K562 (cell line): Measurements from ENCODE around the gene ATP8B4. TPM values are rescaled to one million over a fixed set of nuclear protein-coding genes. Genes with fewer than 3 reads are reported as not detected.

Experiments used
- ZNF785 ChIP-seq: fragments of 250-450 bp; sonication (Bioruptor Pico); IDR thresholded peaks from 2 replicates; pipeline ENCODE4 v1.4.0; 2020; ENCODE audit warnings: mild to moderate bottlenecking
- polyA plus RNA-seq, 8 experiments: library from polyadenylated mRNA; depleted of rRNA in 4 of 8; stranded (reverse) in 5 of 8; unstranded in 3 of 8; fragments of >200 nt; fragmentation: Nextera tagmentation in 2 of 8; fragmentation: Illumina TruSeq in 1 of 8; extraction: Ambion mirVana in 2 of 8; extraction: Trizol in 1 of 8; gene quantifications; 2 replicates each; pipeline versions ENCODE4 v1.2.1 to v1.2.3, GENCODE V29; 2011 to 2014; ENCODE audit warnings: inconsistent platforms in 1 of 8, missing spikeins in 1 of 8
- total RNA-seq, 7 experiments: library from RNA; depleted of rRNA in 6 of 7; stranded (reverse); fragments of >200 nt in 6 of 7; fragmentation: Illumina TruSeq in 2 of 7; extraction: Trizol in 2 of 7; gene quantifications; 2 replicates each; pipeline versions ENCODE4 v1.2.1 to v1.2.3, GENCODE V29; 2011 to 2021; ENCODE audit warnings: low replicate concordance in 1 of 7
- TF ChIP-seq, protein P1 (sequence below): fragments of 450-650 bp; IDR thresholded peaks from 2 replicates; pipeline ENCODE4 v1.7.1; 2018; ENCODE audit warnings: mild to moderate bottlenecking, low read depth; ENCODE audit not compliant: partially characterized antibody
- TF ChIP-seq, protein P2 (sequence below): fragments of 250-450 bp; sonication (Bioruptor Pico); IDR thresholded peaks from 2 replicates; pipeline ENCODE4 v1.5.0; 2021
- TF ChIP-seq, protein P3 (sequence below), 3 experiments: fragments of 200-800 bp in 1 of 3; fragments of 250-450 bp in 1 of 3; fragments of 450-650 bp in 1 of 3; sonication (Bioruptor Pico) in 1 of 3; sonication (Bioruptor generic) in 1 of 3; formaldehyde crosslinking in 1 of 3; IDR thresholded peaks; 2 replicates each; pipeline versions ENCODE4 v1.6.1 to v1.8.0; 2016 to 2022; ENCODE audit warnings: mild to moderate bottlenecking in 2 of 3, missing genetic modification characterization in 2 of 3, missing compliant biosample characterization in 1 of 3, moderate library complexity in 1 of 3
- TF ChIP-seq, protein P4 (sequence below): sonication (generic); formaldehyde crosslinking; IDR thresholded peaks from 2 replicates; pipeline ENCODE4 v1.8.1; 2023; ENCODE audit warnings: mild to moderate bottlenecking, missing genetic modification reagents

The ATP8B4 gene
- total and polyA plus RNA-seq, 9 of the 15 experiments (the other 6 are each of a cell fraction or from before 2014, with no cell fraction given): 0.14 to 2.5 (median 0.44) TPM

DNA sequence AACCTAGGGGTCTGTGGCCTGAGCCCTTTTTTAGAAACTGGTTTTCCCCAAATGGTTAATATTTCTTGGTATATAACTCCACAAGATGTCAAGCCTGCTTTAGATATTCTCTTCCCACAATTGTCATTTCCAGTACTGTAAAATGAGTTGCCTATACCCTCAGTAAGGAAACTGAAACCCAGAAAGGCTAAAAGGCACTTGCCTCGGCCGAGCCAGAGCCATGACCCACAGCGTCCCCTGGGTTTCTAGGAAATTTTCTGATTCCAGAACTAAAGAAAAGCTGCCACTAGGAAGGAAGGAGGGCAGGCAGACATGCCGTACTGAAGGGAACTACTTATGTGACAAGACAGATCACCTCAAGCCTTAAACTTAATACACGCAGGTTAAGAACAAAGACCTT is 59.1 kb downstream of the ATP8B4 start (continued):
- TF ChIP-seq, protein P1, sequence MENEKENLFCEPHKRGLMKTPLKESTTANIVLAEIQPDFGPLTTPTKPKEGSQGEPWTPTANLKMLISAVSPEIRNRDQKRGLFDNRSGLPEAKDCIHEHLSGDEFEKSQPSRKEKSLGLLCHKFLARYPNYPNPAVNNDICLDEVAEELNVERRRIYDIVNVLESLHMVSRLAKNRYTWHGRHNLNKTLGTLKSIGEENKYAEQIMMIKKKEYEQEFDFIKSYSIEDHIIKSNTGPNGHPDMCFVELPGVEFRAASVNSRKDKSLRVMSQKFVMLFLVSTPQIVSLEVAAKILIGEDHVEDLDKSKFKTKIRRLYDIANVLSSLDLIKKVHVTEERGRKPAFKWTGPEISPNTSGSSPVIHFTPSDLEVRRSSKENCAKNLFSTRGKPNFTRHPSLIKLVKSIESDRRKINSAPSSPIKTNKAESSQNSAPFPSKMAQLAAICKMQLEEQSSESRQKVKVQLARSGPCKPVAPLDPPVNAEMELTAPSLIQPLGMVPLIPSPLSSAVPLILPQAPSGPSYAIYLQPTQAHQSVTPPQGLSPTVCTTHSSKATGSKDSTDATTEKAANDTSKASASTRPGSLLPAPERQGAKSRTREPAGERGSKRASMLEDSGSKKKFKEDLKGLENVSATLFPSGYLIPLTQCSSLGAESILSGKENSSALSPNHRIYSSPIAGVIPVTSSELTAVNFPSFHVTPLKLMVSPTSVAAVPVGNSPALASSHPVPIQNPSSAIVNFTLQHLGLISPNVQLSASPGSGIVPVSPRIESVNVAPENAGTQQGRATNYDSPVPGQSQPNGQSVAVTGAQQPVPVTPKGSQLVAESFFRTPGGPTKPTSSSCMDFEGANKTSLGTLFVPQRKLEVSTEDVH: no peak
- TF ChIP-seq, protein P2, sequence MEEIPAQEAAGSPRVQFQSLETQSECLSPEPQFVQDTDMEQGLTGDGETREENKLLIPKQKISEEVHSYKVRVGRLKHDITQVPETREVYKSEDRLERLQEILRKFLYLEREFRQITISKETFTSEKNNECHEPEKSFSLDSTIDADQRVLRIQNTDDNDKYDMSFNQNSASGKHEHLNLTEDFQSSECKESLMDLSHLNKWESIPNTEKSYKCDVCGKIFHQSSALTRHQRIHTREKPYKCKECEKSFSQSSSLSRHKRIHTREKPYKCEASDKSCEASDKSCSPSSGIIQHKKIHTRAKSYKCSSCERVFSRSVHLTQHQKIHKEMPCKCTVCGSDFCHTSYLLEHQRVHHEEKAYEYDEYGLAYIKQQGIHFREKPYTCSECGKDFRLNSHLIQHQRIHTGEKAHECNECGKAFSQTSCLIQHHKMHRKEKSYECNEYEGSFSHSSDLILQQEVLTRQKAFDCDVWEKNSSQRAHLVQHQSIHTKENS: no peak
- TF ChIP-seq, protein P3, sequence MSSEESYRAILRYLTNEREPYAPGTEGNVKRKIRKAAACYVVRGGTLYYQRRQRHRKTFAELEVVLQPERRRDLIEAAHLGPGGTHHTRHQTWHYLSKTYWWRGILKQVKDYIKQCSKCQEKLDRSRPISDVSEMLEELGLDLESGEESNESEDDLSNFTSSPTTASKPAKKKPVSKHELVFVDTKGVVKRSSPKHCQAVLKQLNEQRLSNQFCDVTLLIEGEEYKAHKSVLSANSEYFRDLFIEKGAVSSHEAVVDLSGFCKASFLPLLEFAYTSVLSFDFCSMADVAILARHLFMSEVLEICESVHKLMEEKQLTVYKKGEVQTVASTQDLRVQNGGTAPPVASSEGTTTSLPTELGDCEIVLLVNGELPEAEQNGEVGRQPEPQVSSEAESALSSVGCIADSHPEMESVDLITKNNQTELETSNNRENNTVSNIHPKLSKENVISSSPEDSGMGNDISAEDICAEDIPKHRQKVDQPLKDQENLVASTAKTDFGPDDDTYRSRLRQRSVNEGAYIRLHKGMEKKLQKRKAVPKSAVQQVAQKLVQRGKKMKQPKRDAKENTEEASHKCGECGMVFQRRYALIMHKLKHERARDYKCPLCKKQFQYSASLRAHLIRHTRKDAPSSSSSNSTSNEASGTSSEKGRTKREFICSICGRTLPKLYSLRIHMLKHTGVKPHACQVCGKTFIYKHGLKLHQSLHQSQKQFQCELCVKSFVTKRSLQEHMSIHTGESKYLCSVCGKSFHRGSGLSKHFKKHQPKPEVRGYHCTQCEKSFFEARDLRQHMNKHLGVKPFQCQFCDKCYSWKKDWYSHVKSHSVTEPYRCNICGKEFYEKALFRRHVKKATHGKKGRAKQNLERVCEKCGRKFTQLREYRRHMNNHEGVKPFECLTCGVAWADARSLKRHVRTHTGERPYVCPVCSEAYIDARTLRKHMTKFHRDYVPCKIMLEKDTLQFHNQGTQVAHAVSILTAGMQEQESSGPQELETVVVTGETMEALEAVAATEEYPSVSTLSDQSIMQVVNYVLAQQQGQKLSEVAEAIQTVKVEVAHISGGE (CRISPR knock-in tag; IDR thresholded peaks at IDR 0.05): no peak
- TF ChIP-seq ZNF785 (CRISPR knock-in tag): no peak
- TF ChIP-seq, protein P4, sequence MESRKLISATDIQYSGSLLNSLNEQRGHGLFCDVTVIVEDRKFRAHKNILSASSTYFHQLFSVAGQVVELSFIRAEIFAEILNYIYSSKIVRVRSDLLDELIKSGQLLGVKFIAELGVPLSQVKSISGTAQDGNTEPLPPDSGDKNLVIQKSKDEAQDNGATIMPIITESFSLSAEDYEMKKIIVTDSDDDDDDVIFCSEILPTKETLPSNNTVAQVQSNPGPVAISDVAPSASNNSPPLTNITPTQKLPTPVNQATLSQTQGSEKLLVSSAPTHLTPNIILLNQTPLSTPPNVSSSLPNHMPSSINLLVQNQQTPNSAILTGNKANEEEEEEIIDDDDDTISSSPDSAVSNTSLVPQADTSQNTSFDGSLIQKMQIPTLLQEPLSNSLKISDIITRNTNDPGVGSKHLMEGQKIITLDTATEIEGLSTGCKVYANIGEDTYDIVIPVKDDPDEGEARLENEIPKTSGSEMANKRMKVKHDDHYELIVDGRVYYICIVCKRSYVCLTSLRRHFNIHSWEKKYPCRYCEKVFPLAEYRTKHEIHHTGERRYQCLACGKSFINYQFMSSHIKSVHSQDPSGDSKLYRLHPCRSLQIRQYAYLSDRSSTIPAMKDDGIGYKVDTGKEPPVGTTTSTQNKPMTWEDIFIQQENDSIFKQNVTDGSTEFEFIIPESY (CRISPR knock-in tag): no peak
